ENCODE results near the gene GLUL.

GLUL gene

DNA sequence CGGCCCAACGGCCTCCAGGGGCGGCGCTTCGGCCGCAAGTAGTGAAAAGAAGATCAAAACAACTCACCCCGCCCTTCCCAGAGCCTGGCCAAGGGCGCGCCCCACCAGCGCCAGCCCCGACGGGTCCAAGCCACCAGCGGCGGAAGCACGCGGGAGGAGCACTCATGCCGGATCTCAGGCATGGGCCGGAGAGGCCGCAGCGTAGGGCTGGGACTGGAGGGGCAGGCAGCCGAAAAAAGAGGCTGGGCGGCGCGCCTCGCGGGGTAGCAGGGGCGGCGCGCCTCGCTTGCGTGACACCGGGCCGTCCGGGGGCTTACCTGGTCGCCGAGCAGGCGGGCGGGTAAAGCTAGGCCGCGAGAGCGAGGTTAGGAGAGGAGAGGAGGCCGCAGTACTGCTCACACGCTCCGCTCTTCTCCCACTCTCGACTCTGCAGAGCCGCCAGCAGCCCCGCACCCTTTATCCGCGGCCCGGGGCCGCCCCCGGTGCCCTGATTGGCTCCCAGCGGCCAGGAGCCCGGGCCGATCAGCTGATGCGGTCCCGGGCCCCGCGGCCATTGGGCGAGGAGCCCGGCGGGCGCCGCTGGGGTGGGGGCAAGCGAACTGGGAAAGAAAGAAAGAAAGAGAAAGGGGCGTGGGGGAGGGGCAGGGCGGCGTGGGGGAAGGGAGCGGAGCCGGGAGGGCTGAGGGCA, at the start of gene GLUL:
GLUL (minus strand) TSS at position 429 of the 688 bp plus-strand sequence. CDS start 3,053 bp downstream, outside the sequence.
- H3K4me1 ChIP-seq (ENCODE audit: control insufficient read depth, insufficient read depth, low read length): peaks cover 32% of the 10 kb centered on the region
- H3K36me3 ChIP-seq (ENCODE audit: control insufficient read depth, insufficient read depth, low read length): peaks cover 14% of the 10 kb centered on the region
- no peaks in the 10 kb centered on the region for H3K9me3 ChIP-seq (ENCODE audit: control insufficient read depth, low read length)
- no peaks in the 10 kb centered on the region for H3K27me3 ChIP-seq (ENCODE audit: control insufficient read depth, insufficient read depth, low read length)
- peak within 1 kb of the TSS; percentile 74 for H3K4me3 ChIP-seq (ENCODE audit: low read length)
- H3K9ac ChIP-seq (ENCODE audit: low read length): peak within 1 kb of the TSS; percentile 94

DNA sequence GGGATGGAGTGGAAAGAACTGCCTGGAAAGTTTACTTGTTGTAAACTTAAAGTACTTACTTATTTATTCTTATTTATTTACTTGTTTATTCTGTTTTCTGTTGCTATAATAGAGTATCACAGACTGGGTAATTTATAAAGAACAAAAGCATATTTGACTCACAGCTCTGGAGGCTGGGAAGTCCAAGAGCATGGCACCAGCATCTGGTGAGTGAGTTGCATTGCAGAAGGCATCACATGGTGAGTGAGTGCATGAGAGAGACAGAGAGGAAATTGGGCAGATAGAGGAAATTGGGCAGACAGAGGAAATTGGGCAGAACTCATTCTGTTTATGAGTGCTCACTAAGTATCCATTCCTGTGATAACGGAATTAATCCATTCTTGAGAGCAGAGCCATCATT, 46.7 kb upstream of the GLUL start:
- no peaks in the 10 kb centered on the region for H3K9me3 ChIP-seq (ENCODE audit: control insufficient read depth, low read length)
- no peaks in the 10 kb centered on the region for H3K4me1 ChIP-seq (ENCODE audit: control insufficient read depth, insufficient read depth, low read length)
- no peak overlapping the region for H3K4me3 ChIP-seq (ENCODE audit: low read length)
- no peak overlapping the region for H3K9ac ChIP-seq (ENCODE audit: low read length)
- no peaks in the 10 kb centered on the region for H3K27me3 ChIP-seq (ENCODE audit: control insufficient read depth, insufficient read depth, low read length)
- H3K36me3 ChIP-seq (ENCODE audit: control insufficient read depth, insufficient read depth, low read length): no peaks in the 10 kb centered on the region

DNA sequence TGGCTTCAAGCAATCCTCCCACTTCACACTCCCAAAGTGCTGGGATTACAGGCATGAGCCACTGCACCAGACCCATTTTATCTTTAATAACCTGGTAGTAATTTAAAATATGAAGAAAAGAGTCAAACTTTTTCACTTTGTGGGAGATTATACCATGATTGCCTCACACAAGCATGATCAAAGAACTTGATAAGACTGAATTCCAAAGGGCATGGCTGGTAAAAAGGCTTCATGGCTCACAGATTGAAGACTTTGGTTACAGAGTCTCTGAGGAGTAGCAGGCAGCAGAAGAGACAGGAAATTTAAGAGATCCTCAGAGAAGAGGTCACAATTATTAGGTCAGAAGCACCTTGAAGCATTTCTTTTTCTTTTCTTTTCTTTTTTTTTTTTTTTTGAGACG, 42.0 kb upstream of the GLUL start:
- Histone ChIP-seq H3K36me3 (ENCODE audit: control insufficient read depth, insufficient read depth, low read length) (no peaks in the 10 kb centered on the region), H3K9me3 (ENCODE audit: control insufficient read depth, low read length) (no peaks in the 10 kb centered on the region), H3K4me3 (ENCODE audit: low read length) (no peak overlapping the region), H3K9ac (ENCODE audit: low read length) (no peak overlapping the region), H3K4me1 (ENCODE audit: control insufficient read depth, insufficient read depth, low read length) (no peaks in the 10 kb centered on the region), H3K27me3 (ENCODE audit: control insufficient read depth, insufficient read depth, low read length) (no peaks in the 10 kb centered on the region)

DNA sequence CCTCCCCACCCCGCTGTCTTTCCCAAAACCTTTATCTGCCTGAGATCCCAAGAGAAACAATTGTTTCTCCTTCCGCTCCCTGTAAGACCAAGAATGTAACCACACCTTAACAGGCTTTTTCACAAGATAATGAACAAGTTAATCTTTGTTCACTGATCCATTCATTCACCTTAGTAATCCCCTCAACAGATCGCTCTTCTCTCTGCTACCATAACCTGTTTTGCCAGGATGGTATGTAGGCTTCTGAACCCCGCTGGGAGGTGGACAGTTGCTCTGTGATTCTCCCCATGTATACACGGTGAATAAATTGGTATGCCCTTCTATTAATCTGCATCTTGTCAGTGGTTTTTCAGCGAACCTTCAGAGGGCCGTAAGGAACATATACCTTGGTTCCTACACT, 39.7 kb upstream of the GLUL start:
- H3K9ac ChIP-seq (ENCODE audit: low read length): no peak overlapping the region
- no peaks in the 10 kb centered on the region for H3K9me3 ChIP-seq (ENCODE audit: control insufficient read depth, low read length)
- no peaks in the 10 kb centered on the region for H3K36me3 ChIP-seq (ENCODE audit: control insufficient read depth, insufficient read depth, low read length)
- H3K27me3 ChIP-seq (ENCODE audit: control insufficient read depth, insufficient read depth, low read length): no peaks in the 10 kb centered on the region
- H3K4me3 ChIP-seq (ENCODE audit: low read length): no peak overlapping the region
- no peaks in the 10 kb centered on the region for H3K4me1 ChIP-seq (ENCODE audit: control insufficient read depth, insufficient read depth, low read length)

DNA sequence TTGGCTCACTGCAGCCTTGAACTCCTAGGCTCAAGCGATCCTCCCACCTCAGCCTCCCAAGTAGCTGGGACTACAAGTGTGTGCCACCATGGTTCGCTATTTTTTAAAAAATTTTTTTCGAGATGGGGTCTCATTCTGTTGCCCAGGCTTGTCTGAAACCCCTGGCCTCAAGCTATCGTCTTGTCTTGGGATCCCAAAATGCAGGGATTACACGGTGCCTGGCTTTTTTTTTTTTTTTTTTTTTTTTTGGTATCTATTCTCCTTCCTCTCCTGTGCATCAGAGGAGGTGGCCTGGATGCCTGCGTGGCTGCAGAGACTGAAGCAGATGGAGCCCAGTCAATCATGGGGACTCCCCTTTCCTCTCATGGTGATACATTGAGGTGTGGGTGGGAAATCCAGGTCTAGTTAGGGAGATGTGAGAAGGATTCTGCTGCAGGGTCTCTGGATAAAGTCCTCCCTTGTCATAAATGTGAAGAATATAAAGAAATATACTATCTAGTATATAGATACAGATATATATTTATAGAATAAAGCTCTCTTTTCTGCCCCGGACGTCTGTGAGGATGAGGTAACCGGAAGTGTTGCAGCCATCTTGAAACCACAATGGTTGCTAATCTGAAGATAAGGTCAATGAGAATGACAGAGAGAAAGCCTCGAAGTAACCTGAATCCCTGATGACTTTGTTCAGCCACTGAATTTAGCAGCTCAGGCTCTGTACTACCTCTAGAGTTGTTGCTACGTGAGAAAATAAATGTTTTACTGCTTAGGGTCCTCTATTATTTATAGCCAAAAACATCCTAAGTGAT, 38.9 kb upstream of the GLUL start:
- Histone ChIP-seq H3K9ac (ENCODE audit: low read length) (no peak overlapping the region), H3K4me1 (ENCODE audit: control insufficient read depth, insufficient read depth, low read length) (no peaks in the 10 kb centered on the region), H3K27me3 (ENCODE audit: control insufficient read depth, insufficient read depth, low read length) (no peaks in the 10 kb centered on the region), H3K4me3 (ENCODE audit: low read length) (no peak overlapping the region), H3K9me3 (ENCODE audit: control insufficient read depth, low read length) (no peaks in the 10 kb centered on the region), H3K36me3 (ENCODE audit: control insufficient read depth, insufficient read depth, low read length) (no peaks in the 10 kb centered on the region)

DNA sequence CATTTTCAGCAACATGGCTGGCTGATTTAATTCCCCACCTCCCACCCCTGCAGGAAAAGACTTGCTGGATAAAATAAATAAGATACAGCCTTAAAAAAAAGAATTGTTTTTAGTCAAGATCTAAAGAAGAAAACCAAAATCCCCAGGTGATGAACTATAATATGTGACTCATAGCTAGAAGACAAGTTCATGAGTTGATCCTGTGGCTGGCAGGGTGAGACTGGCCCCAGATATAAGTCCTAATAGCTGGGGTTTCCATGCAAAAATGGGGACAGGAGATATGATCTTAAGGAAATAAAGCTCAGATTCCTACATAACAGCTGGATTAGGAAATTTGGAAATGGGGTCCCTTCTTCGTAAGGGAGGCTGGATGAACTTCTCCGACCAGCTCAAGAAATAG, 36.5 kb upstream of the GLUL start:
- no peaks in the 10 kb centered on the region for H3K9me3 ChIP-seq (ENCODE audit: control insufficient read depth, low read length)
- H3K27me3 ChIP-seq (ENCODE audit: control insufficient read depth, insufficient read depth, low read length): no peaks in the 10 kb centered on the region
- H3K4me1 ChIP-seq (ENCODE audit: control insufficient read depth, insufficient read depth, low read length): no peaks in the 10 kb centered on the region
- no peak overlapping the region for H3K9ac ChIP-seq (ENCODE audit: low read length)
- no peak overlapping the region for H3K4me3 ChIP-seq (ENCODE audit: low read length)
- no peaks in the 10 kb centered on the region for H3K36me3 ChIP-seq (ENCODE audit: control insufficient read depth, insufficient read depth, low read length)

DNA sequence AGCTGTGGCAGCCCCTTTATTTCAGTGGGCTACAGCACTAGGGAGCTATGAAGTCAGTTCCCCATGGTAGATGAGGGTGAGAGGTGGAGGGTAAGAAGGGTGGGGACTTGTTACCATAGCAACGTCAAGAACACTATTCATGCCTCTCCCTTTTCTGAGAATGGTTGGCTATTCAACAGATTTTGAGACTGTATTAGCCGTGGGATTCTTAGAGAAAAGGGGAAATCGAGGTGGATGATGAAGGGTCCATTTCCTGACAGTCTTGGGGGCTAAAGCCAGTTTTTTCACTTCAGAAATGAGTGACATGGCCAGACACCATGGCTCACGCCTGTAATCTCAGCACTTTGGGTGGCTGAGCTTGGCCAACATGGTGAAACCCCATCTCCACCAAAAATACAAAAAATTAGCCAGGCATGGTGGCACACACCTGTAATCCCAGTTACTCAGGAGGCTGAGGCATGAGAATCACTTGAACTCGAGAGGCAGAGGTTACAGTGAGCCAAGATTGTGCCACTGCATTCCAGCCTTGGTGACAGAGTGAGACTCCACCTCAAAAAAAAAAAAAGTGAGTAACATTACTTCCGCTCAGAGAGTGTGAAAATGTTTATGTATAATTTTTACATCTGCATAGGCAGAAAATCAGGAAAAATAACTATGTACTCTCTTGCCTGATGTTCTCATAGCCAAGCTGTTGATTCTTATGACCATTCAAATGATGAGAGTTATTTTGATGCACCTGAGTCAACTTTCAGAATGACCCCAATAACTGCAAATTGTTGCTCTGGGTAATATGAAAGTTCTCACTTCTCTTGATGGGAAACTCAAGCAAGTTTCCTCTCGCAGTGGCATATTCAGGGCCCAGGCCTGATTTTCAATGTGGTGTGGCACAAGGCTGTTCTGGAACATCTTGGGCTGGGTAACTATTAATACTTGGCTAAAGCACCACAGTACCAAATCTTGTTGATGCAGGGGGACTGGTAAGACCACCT, 35.1 kb upstream of the GLUL start:
- Histone ChIP-seq H3K9me3 (ENCODE audit: control insufficient read depth, low read length) (no peaks in the 10 kb centered on the region), H3K4me1 (ENCODE audit: control insufficient read depth, insufficient read depth, low read length) (no peaks in the 10 kb centered on the region), H3K27me3 (ENCODE audit: control insufficient read depth, insufficient read depth, low read length) (no peaks in the 10 kb centered on the region), H3K9ac (ENCODE audit: low read length) (no peak overlapping the region), H3K4me3 (ENCODE audit: low read length) (no peak overlapping the region), H3K36me3 (ENCODE audit: control insufficient read depth, insufficient read depth, low read length) (no peaks in the 10 kb centered on the region)

DNA sequence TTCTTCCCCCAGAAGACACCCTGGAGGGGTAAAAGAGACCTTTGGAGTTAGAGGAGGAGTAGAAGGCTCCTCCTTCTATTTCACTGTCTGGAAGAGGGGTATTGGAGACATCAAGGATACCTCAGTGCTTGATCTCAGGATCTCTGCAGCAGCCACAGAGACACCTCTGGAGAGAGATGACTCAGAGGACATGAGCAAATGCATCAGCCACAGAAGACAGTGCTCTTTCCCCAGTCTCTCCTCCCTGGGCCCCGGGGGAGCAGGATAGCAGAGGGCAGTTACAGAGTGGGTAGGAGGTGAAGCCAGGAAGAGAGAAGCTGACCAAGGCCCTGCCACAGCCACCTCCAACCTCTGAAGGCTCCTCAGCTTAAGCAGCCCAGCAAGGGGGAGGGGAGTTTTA, 24.2 kb upstream of the GLUL start:
- H3K4me3 ChIP-seq (ENCODE audit: low read length): no peak overlapping the region
- no peak overlapping the region for H3K9ac ChIP-seq (ENCODE audit: low read length)
- no peaks in the 10 kb centered on the region for H3K36me3 ChIP-seq (ENCODE audit: control insufficient read depth, insufficient read depth, low read length)
- H3K4me1 ChIP-seq (ENCODE audit: control insufficient read depth, insufficient read depth, low read length): no peaks in the 10 kb centered on the region
- no peaks in the 10 kb centered on the region for H3K9me3 ChIP-seq (ENCODE audit: control insufficient read depth, low read length)
- H3K27me3 ChIP-seq (ENCODE audit: control insufficient read depth, insufficient read depth, low read length): peaks cover 4% of the 10 kb centered on the region

DNA sequence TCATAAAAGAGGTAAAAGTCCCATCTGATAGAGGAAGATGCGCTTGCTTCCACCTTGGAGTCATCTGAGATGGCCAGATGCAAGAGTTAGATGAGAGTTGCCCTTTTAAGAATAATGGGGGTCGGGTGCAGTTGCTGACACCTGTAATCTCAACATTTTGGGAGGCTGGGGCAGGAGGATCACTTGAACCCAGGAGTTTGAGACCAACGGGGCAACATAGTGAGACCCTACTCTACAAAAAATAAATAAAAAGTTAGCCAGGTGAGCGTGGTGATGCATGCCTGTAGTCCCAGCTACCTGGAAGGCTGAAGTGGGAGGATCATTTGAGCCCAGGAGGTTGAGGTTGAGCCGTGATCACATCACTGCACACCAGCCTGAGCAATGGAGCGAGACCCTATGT, 22.4 kb upstream of the GLUL start:
- Histone ChIP-seq H3K4me1 (ENCODE audit: control insufficient read depth, insufficient read depth, low read length) (peaks cover 3% of the 10 kb centered on the region), H3K9ac (ENCODE audit: low read length) (no peak overlapping the region), H3K9me3 (ENCODE audit: control insufficient read depth, low read length) (no peaks in the 10 kb centered on the region), H3K4me3 (ENCODE audit: low read length) (no peak overlapping the region), H3K27me3 (ENCODE audit: control insufficient read depth, insufficient read depth, low read length) (peaks cover 4% of the 10 kb centered on the region), H3K36me3 (ENCODE audit: control insufficient read depth, insufficient read depth, low read length) (no peaks in the 10 kb centered on the region)

DNA sequence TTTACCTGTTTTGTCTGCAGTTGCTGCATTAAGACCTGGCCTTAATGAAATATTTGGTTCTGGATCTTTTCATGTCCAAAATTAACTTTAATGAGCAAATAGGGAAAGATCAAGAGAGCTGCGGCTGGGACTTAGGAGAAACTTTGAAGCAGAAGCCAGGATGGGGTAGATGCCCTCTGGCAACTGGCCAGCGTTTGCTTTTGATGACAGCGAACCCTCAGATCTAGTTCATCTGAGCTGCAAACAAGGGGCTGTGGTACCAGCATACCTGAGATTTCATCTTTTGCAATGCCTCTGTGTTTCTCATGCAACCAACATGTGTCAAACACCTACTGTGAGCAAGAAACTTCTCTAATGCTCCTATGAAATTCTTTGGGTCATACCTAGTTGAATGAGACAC, 21.9 kb upstream of the GLUL start:
- no peaks in the 10 kb centered on the region for H3K9me3 ChIP-seq (ENCODE audit: control insufficient read depth, low read length)
- no peak overlapping the region for H3K4me3 ChIP-seq (ENCODE audit: low read length)
- peaks cover 4% of the 10 kb centered on the region for H3K27me3 ChIP-seq (ENCODE audit: control insufficient read depth, insufficient read depth, low read length)

DNA sequence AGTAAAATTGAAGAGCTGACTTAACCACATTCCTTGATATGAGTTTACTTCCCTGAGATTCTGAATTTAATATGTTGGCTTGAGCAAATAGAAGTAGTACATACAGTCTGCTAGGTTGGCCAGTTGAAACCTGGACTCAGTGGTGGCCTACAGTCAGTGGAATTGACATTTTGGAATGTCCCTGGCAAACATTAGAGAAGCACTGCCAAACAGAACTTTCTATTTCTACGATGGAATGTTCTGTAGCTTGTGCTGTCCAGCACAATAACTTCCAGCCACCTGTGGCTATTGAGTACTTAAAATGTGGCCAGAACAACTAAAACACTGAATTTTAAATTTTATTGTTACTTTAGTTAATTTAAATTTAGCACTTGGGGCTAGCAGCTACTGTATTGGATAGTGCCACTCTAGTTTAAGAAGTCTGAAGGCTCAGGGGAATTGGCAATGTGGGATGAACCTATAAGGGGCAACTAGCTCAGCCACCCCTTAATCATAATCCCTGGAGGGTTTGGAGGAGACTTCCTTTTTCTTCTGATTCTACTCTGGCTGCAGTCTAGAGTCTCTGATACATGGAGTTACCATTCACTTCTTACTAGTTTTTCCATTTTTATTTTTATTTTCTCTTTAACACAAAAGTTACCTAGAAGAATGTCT, 19.2 kb upstream of the GLUL start:
- Histone ChIP-seq H3K36me3 (ENCODE audit: control insufficient read depth, insufficient read depth, low read length) (no peaks in the 10 kb centered on the region), H3K4me1 (ENCODE audit: control insufficient read depth, insufficient read depth, low read length) (peaks cover 13% of the 10 kb centered on the region), H3K27me3 (ENCODE audit: control insufficient read depth, insufficient read depth, low read length) (peaks cover 4% of the 10 kb centered on the region), H3K9ac (ENCODE audit: low read length) (no peak overlapping the region), H3K4me3 (ENCODE audit: low read length) (no peak overlapping the region), H3K9me3 (ENCODE audit: control insufficient read depth, low read length) (no peaks in the 10 kb centered on the region)

More for the DNA sequence above, 21.9 kb upstream of the GLUL start:
- Histone ChIP-seq H3K36me3 (ENCODE audit: control insufficient read depth, insufficient read depth, low read length) (no peaks in the 10 kb centered on the region), H3K9ac (ENCODE audit: low read length) (no peak overlapping the region), H3K4me1 (ENCODE audit: control insufficient read depth, insufficient read depth, low read length) (peaks cover 7% of the 10 kb centered on the region)
